Common myeloid progenitor, CD34-positive (primary cell): ENCODE data around the gene DNMT1.
A peak's percentile ranks its signal among the peaks of the same experiment; 100 is the strongest.

Source experiments
- CTCF ChIA-PET: fragments of 350-600 bp; sonication (Branson Sonifier 250); formaldehyde crosslinking; loops from one replicate; lab custom pipeline; 2021; ENCODE audit warnings: antibody characterized with exemption; lab: Charles Lee
- POLR2A ChIA-PET: fragments of 350-600 bp; sonication (Branson Sonifier 250); formaldehyde crosslinking; loops from one replicate; lab custom pipeline; 2021; ENCODE audit warnings: antibody characterized with exemption; lab: Charles Lee
- DNase-seq, 3 donors: peaks; one replicate each; pipeline versions ENCODE4 v3.0.0 to v3.0.0-alpha.2; 2013
- H3K27ac ChIP-seq, 2 experiments: 1 replicate in 1 of 2; 2 replicates in 1 of 2; pipeline ENCODE4 v1.7.0; 2013; ENCODE audit warnings: inconsistent platforms in 2 of 2, low read length in 2 of 2, mild to moderate bottlenecking in 2 of 2, low read depth in 1 of 2, moderate library complexity in 1 of 2; ENCODE audit not compliant: severe bottlenecking in 2 of 2, insufficient read depth in 1 of 2, poor library complexity in 1 of 2
- H3K27me3 ChIP-seq, 5 experiments: replicated peaks in 2 of 5; 1 replicate in 3 of 5; 2 replicates in 2 of 5; pipeline versions ENCODE4 v1.6.1 to v1.7.0; 2013; ENCODE audit warnings: low read length in 4 of 5, mild to moderate bottlenecking in 2 of 5, moderate library complexity in 2 of 5, inconsistent platforms in 1 of 5; ENCODE audit not compliant: insufficient read depth in 5 of 5, control insufficient read depth in 4 of 5
- H3K36me3 ChIP-seq, 4 experiments: 1 replicate in 2 of 4; 2 replicates in 2 of 4; pipeline versions ENCODE4 v1.6.1 to v1.7.0; 2013; ENCODE audit warnings: low read length in 3 of 4, control low read depth in 1 of 4, mild to moderate bottlenecking in 1 of 4; ENCODE audit not compliant: control insufficient read depth in 4 of 4, insufficient read depth in 4 of 4
- H3K4me1 ChIP-seq, 4 experiments: 1 replicate in 3 of 4; 2 replicates in 1 of 4; pipeline versions ENCODE4 v1.6.1 to v1.7.1; 2013; ENCODE audit warnings: low read length in 3 of 4, mild to moderate bottlenecking in 3 of 4, control low read depth in 1 of 4, inconsistent platforms in 1 of 4, moderate library complexity in 1 of 4; ENCODE audit not compliant: control insufficient read depth in 4 of 4, insufficient read depth in 4 of 4; ENCODE audit errors: control extremely low read depth in 1 of 4
- H3K4me3 ChIP-seq, 7 experiments: 1 replicate in 4 of 7; 2 replicates in 3 of 7; pipeline versions ENCODE4 v1.5.1 to v1.7.0; 2013; ENCODE audit warnings: mild to moderate bottlenecking in 7 of 7, low read length in 6 of 7, moderate library complexity in 6 of 7, inconsistent platforms in 2 of 7, low read depth in 2 of 7, control low read depth in 1 of 7; ENCODE audit not compliant: insufficient read depth in 4 of 7, control insufficient read depth in 1 of 7; ENCODE audit errors: extremely low read depth in 1 of 7
- H3K9me3 ChIP-seq, 5 experiments: 1 replicate in 4 of 5; 2 replicates in 1 of 5; pipeline versions ENCODE4 v1.6.1 to v1.7.1; 2013; ENCODE audit warnings: low read length in 4 of 5, mild to moderate bottlenecking in 2 of 5, inconsistent platforms in 1 of 5, low read depth in 1 of 5, moderate library complexity in 1 of 5; ENCODE audit not compliant: control insufficient read depth in 4 of 5, insufficient read depth in 2 of 5; ENCODE audit errors: control extremely low read depth in 1 of 5
- WGBS: methylation state at CpG from one replicate; pipeline ENCODE4 v1.1.5; 2013; ENCODE audit not compliant: insufficient coverage; 5-methylcytosine and 5-hydroxymethylcytosine counted together

The DNMT1 gene

DNA sequence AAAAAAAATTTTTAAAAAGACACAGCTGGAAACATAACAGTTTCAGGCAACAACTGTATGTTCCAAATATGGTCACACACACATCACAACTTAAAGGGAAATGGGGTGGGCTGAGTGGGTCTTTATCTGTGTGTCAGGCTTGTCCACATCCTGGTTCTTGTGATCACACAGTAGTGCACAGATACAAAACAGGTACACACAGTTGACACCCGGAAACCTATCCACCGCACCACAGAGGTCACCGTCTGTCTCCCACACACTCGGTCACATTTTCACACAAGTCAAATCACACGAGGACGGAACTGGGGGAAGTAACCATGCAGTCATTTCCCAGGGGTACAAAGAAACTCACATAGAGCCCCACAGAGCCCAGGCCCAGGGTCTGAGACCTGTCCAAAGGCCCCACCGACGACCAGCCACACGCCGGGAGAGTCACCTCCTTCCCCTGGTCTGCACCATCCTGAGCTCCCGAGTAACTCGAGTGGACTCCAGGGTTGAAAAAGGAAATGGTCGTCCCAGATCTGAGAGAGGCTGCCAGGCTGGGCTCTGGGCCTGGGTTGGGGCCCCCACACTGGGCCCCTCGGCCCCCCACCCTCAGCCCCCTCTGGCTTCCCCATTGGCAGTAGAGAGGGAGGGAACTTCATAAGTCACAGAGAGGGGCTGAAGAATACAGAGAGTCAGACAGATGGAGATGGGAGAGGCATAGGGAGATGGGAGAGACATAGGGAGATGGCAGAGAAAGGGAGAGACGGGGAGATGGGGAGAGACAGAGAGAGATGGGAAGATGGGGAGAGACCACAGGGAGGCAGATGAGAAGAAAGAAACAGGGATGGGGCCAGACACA, 89.9 kb downstream of the DNMT1 start:
- DNase-seq, result peak; percentile 92 to 100 (median 99)
- Histone ChIP-seq H3K9me3 (no peaks in the 10 kb centered on the region), H3K27me3 (no peaks in the 10 kb centered on the region), H3K4me3 (peak overlapping the region in 4 of 7 experiments; percentile 13 to 99 (median 84)), H3K27ac (peak overlapping the region; percentile 90 to 93), H3K36me3 (peaks cover 0 to 26% (median 26%) of the 10 kb centered on the region in 4 experiments), H3K4me1 (peaks cover 16 to 64% (median 53%) of the 10 kb centered on the region in 4 experiments)
- POLR2A ChIA-PET, result interaction anchor here (1.0 to 1.4 kb wide), 3 partner anchors 9 to 166 kb away, joined by 3 to 8 read pairs (median 6); partner anchors contain the start of gene ICAM1
- WGBS, result 6% methylated on average over 13 of the region's 15 CpGs
- CTCF ChIA-PET, result interaction anchor here (0.8 to 2.6 kb wide), 4 partner anchors 8 to 77 kb away, joined by 3 to 12 read pairs (median 4); no protein-coding TSS in a partner anchor

- H3K27ac ChIP-seq, result peak overlapping the region; percentile 40 to 93
- H3K9me3 ChIP-seq, result no peaks in the 10 kb centered on the region
- peak overlapping the region in 2 of 7 experiments; percentile 37 to 89 for H3K4me3 ChIP-seq
- ChIA-PET POLR2A (interaction anchor here (1.0 to 1.4 kb wide), 3 partner anchors 10 to 167 kb away, joined by 3 to 8 read pairs (median 6); partner anchors contain the start of gene ICAM1), CTCF (interaction anchor here (0.8 to 2.6 kb wide), 5 partner anchors 9 to 76 kb away, joined by 3 to 12 read pairs (median 3); no protein-coding TSS in a partner anchor)
- no peaks in the 10 kb centered on the region for H3K27me3 ChIP-seq
- H3K36me3 ChIP-seq, result peaks cover 0 to 18% (median 18%) of the 10 kb centered on the region in 4 experiments
- peak in 1 of 3 donors; percentile 55 for DNase-seq
- H3K4me1 ChIP-seq, result peaks cover 16 to 57% (median 51%) of the 10 kb centered on the region in 4 experiments
These were observed 90.6 kb downstream of the DNMT1 start for GRCh38 chr19:10104130-10104513.

GRCh38 chr19:10102787-10103236, 91.9 kb downstream of the DNMT1 start:
- H3K9me3 ChIP-seq, result no peaks in the 10 kb centered on the region
- peaks cover 16 to 55% (median 48%) of the 10 kb centered on the region in 4 experiments for H3K4me1 ChIP-seq
- H3K27me3 ChIP-seq, result no peaks in the 10 kb centered on the region
- 84% methylated on average over 3 of the region's 7 CpGs for WGBS
- ChIA-PET CTCF (interaction anchor here (0.7 to 2.6 kb wide), 5 partner anchors 11 to 172 kb away, joined by 3 to 12 read pairs (median 3); no protein-coding TSS in a partner anchor), POLR2A (no interaction called here)
- H3K36me3 ChIP-seq, result peaks cover 0 to 8% (median 7%) of the 10 kb centered on the region in 4 experiments
- H3K4me3 ChIP-seq, result no peak overlapping the region
- peak overlapping the region; percentile 42 to 76 for H3K27ac ChIP-seq
- DNase-seq, result peak in 2 of 3 donors; percentile 66 to 78

GRCh38 chr19:10100163-10100785, 94.5 kb downstream of the DNMT1 start:
- ChIA-PET POLR2A (no interaction called here), CTCF (interaction anchor here (1.2 to 6.7 kb wide), 3 partner anchors 15 to 152 kb away, joined by 3 to 118 read pairs (median 5); partner anchors contain the start of genes EIF3G, MRPL4 and P2RY11)
- Histone ChIP-seq H3K27me3 (no peaks in the 10 kb centered on the region), H3K36me3 (no peaks in the 10 kb centered on the region), H3K4me1 (peaks cover 3 to 45% (median 35%) of the 10 kb centered on the region in 4 experiments), H3K9me3 (no peaks in the 10 kb centered on the region), H3K27ac (no peak overlapping the region), H3K4me3 (no peak overlapping the region)
- no peak for DNase-seq
- WGBS, result 100% methylated on average over 4 of the region's 5 CpGs

DNA sequence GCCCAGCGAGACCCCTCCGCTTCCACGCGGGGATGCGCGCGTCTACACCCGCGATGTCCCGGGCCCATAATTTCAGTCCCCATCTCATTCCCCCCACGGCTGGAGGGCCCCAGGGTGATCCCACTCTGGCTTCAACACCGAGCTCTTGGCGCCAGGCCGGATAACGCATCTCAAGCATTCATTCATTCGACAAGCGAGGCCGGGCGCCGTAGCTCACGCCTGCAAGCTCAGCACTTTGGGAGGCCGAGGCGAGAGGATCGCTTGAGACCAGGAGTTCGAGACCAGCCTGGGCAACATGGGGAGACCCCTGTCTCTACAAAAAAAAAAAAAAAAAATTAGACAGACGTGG, 98.2 kb downstream of the DNMT1 start:
- Histone ChIP-seq H3K27me3 (no peaks in the 10 kb centered on the region), H3K36me3 (peaks cover 2 to 21% (median 11%) of the 10 kb centered on the region in 4 experiments), H3K27ac (no peak overlapping the region), H3K9me3 (no peaks in the 10 kb centered on the region), H3K4me1 (peaks cover 0 to 13% (median 7%) of the 10 kb centered on the region in 4 experiments), H3K4me3 (peak overlapping the region in 5 of 7 experiments; percentile 16 to 73 (median 51))
- ChIA-PET CTCF (interaction anchor here (1.2 to 6.7 kb wide), 3 partner anchors 10 to 153 kb away, joined by 4 to 118 read pairs (median 7); partner anchors contain the start of genes EIF3G, P2RY11 and PPAN), POLR2A (interaction anchor here (0.6 to 1.9 kb wide), 3 partner anchors 16 to 278 kb away, joined by 3 to 8 read pairs (median 7); partner anchors contain the start of gene FBXL12)
- 79% methylated on average over 16 of the region's 26 CpGs for WGBS
- DNase-seq, result no peak

DNA sequence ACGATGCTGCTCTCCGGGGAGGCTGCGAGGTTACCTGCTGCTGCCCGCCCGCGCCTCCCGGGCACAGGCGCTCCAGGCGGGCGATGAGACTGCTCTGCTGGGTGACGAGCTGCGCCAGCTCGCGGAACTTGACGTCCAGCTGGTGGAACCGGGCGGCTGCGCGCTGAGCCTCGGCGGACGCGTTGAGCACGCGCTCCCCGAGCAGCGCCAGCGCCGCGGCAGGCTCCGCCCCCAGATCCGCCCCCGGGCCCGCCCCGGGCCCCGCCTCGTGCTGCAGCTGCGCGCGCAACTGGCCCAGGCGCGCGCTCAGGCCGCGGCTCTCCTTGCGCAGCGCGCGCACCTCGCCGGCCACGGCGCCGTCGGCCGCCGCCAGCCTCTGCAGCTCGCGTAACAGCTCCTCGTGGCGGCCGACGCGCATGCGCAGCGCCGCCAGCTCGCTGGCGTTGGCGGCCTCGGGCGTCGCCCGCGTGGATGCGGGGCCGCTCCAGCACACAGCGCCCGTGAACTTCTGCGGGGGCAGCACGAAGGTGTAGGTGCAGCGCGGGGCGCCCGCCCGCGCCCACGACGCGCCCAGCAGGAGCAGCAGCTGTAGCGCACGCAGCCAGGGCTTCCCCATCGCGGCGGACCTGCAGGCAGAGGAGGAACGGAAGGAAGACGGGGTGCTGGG, 98.7 kb downstream of the DNMT1 start:
- WGBS, result 7% methylated on average over 67 of the region's 97 CpGs
- H3K9me3 ChIP-seq, result no peaks in the 10 kb centered on the region
- peak overlapping the region in 5 of 7 experiments; percentile 16 to 73 (median 51) for H3K4me3 ChIP-seq
- peaks cover 0 to 13% (median 7%) of the 10 kb centered on the region in 4 experiments for H3K4me1 ChIP-seq
- H3K36me3 ChIP-seq, result peaks cover 2 to 25% (median 14%) of the 10 kb centered on the region in 4 experiments
- peak; percentile 87 to 93 (median 92) for DNase-seq
- ChIA-PET POLR2A (interaction anchor here (0.6 to 1.9 kb wide), 3 partner anchors 17 to 277 kb away, joined by 3 to 8 read pairs (median 7); partner anchors contain the start of gene FBXL12), CTCF (interaction anchor here (1.2 to 6.7 kb wide), 3 partner anchors 10 to 154 kb away, joined by 4 to 118 read pairs (median 7); partner anchors contain the start of genes EIF3G, P2RY11 and PPAN)
- H3K27me3 ChIP-seq, result no peaks in the 10 kb centered on the region
- H3K27ac ChIP-seq, result no peak overlapping the region
